NT2/D1 (cell line): ENCODE results near the gene SRSF5.

Experiments
- SUZ12 ChIP-seq: IDR thresholded peaks from 2 replicates; pipeline ENCODE4 v1.6.1; 2011; ENCODE audit not compliant: insufficient read length, insufficient read depth; ENCODE audit errors: extremely low read depth
- YY1 ChIP-seq: IDR thresholded peaks from 2 replicates; pipeline ENCODE4 v1.6.1; 2011; ENCODE audit not compliant: insufficient read length, insufficient read depth
- ZNF274 ChIP-seq: IDR thresholded peaks from 2 replicates; pipeline ENCODE4 v1.6.1; 2011; ENCODE audit warnings: mild to moderate bottlenecking, low read depth, low read length

DNA sequence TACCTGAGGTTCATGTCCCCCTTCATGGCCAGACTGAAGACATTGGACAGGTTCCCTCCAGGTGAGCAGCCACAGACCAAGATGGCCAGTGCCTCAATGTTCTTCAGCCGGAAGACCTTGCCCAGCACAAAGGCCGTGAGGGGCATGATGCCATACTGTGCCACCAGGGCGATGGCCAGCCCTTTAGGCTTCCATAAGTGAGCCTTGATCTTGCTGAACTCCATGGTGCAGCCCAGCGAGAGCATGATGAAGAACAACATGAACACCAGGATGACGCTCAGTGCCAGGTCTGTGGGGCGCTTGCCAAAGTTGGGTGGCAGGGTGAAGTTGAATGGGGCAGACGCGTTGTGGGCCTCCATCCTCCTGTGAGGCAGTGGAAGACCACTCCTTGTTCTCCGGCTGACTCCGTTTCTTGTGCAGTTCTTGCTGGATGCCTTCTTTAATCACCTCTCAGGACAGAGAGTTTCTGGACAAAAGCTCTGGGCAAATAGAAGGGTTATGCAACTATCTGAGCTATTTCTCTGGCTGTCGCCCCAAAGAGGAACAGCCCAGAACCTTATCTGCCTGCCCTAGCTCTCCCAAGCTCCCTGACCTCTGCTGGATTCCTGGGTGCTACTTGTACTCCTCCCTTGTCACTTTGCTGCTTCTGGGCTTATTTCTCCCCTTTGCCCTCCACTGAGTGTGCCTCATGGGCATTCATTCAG is 30.0 kb downstream of the SRSF5 start, which contains the start of gene SLC10A1:
- TF ChIP-seq YY1 (no peak), ZNF274 (no peak), SUZ12 (no peak)
